ENCODE measurements around the gene SCP2. TPM values are rescaled to one million over a fixed set of nuclear protein-coding genes. Genes with fewer than 3 reads are reported as not detected.
A peak's percentile ranks its signal among the peaks of the same experiment; 100 is the strongest.

SCP2 gene
- total RNA-seq, 4 donors from 2014 or later, result 114 to 311 (median 223) TPM

DNA sequence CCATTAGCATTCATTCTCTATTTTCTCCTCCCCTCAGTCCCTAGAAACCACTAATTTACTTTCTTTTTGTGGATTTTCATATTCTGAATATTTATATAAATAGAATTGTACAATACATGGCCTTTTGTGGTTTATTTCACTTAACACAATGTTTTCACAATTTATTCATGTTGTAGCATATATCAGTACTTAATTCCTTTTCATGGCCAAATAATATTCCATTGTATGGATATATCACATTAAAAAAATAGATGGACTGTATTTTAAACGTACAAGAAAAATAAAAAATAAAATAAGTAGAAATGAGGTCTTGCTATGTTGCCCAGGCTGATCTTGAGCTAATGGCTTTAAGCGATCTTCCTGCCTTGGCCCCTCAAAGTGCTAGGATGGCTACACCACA is 25.0 kb downstream of the SCP2 start:
- H3K36me3 ChIP-seq, result peaks cover 0 to 10% (median 0%) of the 10 kb centered on the region in 4 donors
- peaks cover 0 to 13% (median 2%) of the 10 kb centered on the region in 4 donors for H3K4me1 ChIP-seq
- WGBS, 2 donors (ENCODE audit: low coverage in 1 of 2), result 89 to 94% methylated on average over 2 of the region's 2 CpGs
- intact Hi-C loops (cut with DNase I; ENCODE audit: low total_unique reads) (no loop called here), in situ Hi-C loops (cut with MboI; ENCODE audit: low pct_ligation_motif_present in 1 of 4, low pct_unique_long_range_greater_than_20kb in 1 of 4, low sequenced_read_pairs in 3 of 4) (no loop called here)
- DNase-seq, result no peak
- no peaks in the 10 kb centered on the region for H3K27me3 ChIP-seq
- H3K4me3 ChIP-seq, result no peak overlapping the region
- no peak for TF ChIP-seq POLR2A (IDR thresholded peaks at IDR 0.05)
- TF ChIP-seq EP300 (IDR thresholded peaks at IDR 0.05; ENCODE audit: low read depth), result no peak
- TF ChIP-seq POLR2AphosphoS5 (IDR thresholded peaks at IDR 0.05), result no peak
- TF ChIP-seq CTCF (IDR thresholded peaks at IDR 0.05), result no peak
- no peaks in the 10 kb centered on the region for H3K9me3 ChIP-seq
- H3K27ac ChIP-seq, result no peak overlapping the region

GRCh38 chr1:52955129-52955970 is 28.3 kb downstream of the SCP2 start:
- no peak for TF ChIP-seq EP300 (IDR thresholded peaks at IDR 0.05; ENCODE audit: low read depth)
- TF ChIP-seq POLR2A (IDR thresholded peaks at IDR 0.05), result no peak
- TF ChIP-seq POLR2AphosphoS5 (IDR thresholded peaks at IDR 0.05), result no peak
- no peak for TF ChIP-seq CTCF (IDR thresholded peaks at IDR 0.05)
- Histone ChIP-seq H3K9me3 (no peaks in the 10 kb centered on the region), H3K36me3 (peaks cover 0 to 10% (median 0%) of the 10 kb centered on the region in 4 donors), H3K4me3 (no peak overlapping the region), H3K27me3 (no peaks in the 10 kb centered on the region), H3K4me1 (peaks cover 0 to 11% (median 2%) of the 10 kb centered on the region in 4 donors), H3K27ac (peak overlapping the region in 3 of 4 donors; percentile 8 to 46 (median 45))
- in situ Hi-C loops (cut with MboI; ENCODE audit: low pct_ligation_motif_present in 1 of 4, low pct_unique_long_range_greater_than_20kb in 1 of 4, low sequenced_read_pairs in 3 of 4) (no loop called here), intact Hi-C loops (cut with DNase I; ENCODE audit: low total_unique reads) (no loop called here)
- 36 to 48% methylated on average over 5 to 6 of the region's 6 CpGs for WGBS, 2 donors (ENCODE audit: low coverage in 1 of 2)
- DNase-seq, result no peak

DNA sequence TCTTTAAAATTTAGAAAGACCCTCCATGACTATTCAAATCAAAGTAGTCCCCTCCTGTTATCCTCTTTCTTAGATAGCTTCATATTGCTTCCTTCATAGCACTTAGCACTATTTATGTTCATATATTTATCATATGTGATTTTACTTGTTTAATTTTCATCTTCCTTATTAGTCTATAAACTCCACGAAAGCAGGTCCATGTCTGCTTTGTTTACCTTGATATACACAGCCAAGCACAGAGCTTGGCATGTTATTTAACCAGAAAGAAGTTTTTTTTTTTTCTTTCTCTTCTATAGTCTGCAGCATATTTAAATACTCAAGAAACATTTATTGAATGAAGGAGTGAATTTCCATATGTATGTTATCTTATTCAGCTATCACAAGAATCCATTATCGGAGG is 36.0 kb downstream of the SCP2 start:
- in situ Hi-C loops (cut with MboI; ENCODE audit: low pct_ligation_motif_present in 1 of 4, low pct_unique_long_range_greater_than_20kb in 1 of 4, low sequenced_read_pairs in 3 of 4), result no loop called here
- WGBS, 2 donors (ENCODE audit: low coverage in 1 of 2), result 67% methylated on average over 2 of the region's 2 CpGs

More for the DNA sequence above, 36.0 kb downstream of the SCP2 start:
- Histone ChIP-seq H3K27ac (no peak overlapping the region), H3K9me3 (no peaks in the 10 kb centered on the region), H3K27me3 (no peaks in the 10 kb centered on the region), H3K4me3 (no peak overlapping the region), H3K36me3 (peaks cover 0 to 16% (median 5%) of the 10 kb centered on the region in 4 donors), H3K4me1 (no peaks in the 10 kb centered on the region)
- intact Hi-C loops (cut with DNase I; ENCODE audit: low total_unique reads), result no loop called here
- no peak for TF ChIP-seq CTCF (IDR thresholded peaks at IDR 0.05)
- TF ChIP-seq EP300 (IDR thresholded peaks at IDR 0.05; ENCODE audit: low read depth), result no peak
- no peak for TF ChIP-seq POLR2AphosphoS5 (IDR thresholded peaks at IDR 0.05)
- no peak for TF ChIP-seq POLR2A (IDR thresholded peaks at IDR 0.05)
- no peak for DNase-seq
